HepG2 (cell line): ENCODE results near the gene CYP2J2. TPM values are rescaled to one million over a fixed set of nuclear protein-coding genes. Genes with fewer than 3 reads are reported as not detected.
A peak's percentile ranks its signal among the peaks of the same experiment; 100 is the strongest.

ENCODE experiments used
- ATAC-seq: fragments of 200-7000 bp; cut with Tn5 transposase; 3 replicates; pipeline ENCODE4 v1.9.1; 2020; ENCODE audit warnings: mild to moderate bottlenecking, moderate library complexity
- BruUV-seq: library from RNA; stranded (reverse); fragments of 400-500 nt; replicated peaks from 2 replicates; lab custom pipeline; 2021; lab: Mats Ljungman, UMichigan
- CTCF ChIA-PET: fragments of 300-600 bp; formaldehyde crosslinking; extraction: SDS; loops from one replicate; lab custom pipeline; 2021; ENCODE audit warnings: low total read pairs, inconsistent platforms, low intra/inter-chr PET ratio; lab: Yijun Ruan, JAX
- POLR2A ChIA-PET: fragments of 350-600 bp; sonication (Branson Sonifier 250); formaldehyde crosslinking; loops from one replicate; lab custom pipeline; 2020; ENCODE audit warnings: antibody characterized with exemption, inconsistent platforms; lab: Yijun Ruan, JAX
- DNase-seq: peaks from one replicate; pipeline ENCODE4 v3.0.0-alpha.2; 2015; ENCODE audit warnings: low spot score
- FAIRE-seq: peaks from 3 replicates; lab custom pipeline; 2011; peaks lifted over from hg19 to GRCh38; lab: Jason Lieb, UNC
- H2AFZ ChIP-seq: one replicate; pipeline ENCODE4 v1.6.1; 2011; ENCODE audit warnings: low read length, inconsistent platforms
- H3K27ac ChIP-seq: fragments of 300-600 bp; 3 replicates; pipeline ENCODE4 v1.8.0; 2011; ENCODE audit warnings: mixed run types, mild to moderate bottlenecking, mixed read lengths, low read length, inconsistent platforms; ENCODE audit not compliant: insufficient read depth; ENCODE audit errors: extremely low read length
- H3K27me3 ChIP-seq, 2 experiments: fragments of 200-600 bp in 1 of 2; 2 replicates in 1 of 2; 3 replicates in 1 of 2; pipeline versions ENCODE4 v1.6.0 to v1.8.0; 2011; ENCODE audit warnings: low read length in 2 of 2, mild to moderate bottlenecking in 2 of 2, moderate library complexity in 2 of 2, inconsistent platforms in 1 of 2; ENCODE audit not compliant: insufficient read depth in 2 of 2, control insufficient read depth in 1 of 2
- H3K36me3 ChIP-seq, 2 experiments: fragments of 200-600 bp in 1 of 2; replicated peaks in 1 of 2; 2 replicates in 1 of 2; 3 replicates in 1 of 2; pipeline versions ENCODE4 v1.5.1 to v1.8.0; 2011; ENCODE audit warnings: low read length in 2 of 2, inconsistent platforms in 1 of 2; ENCODE audit not compliant: insufficient read depth in 2 of 2, control insufficient read depth in 1 of 2
- H3K4me1 ChIP-seq: 2 replicates; pipeline ENCODE4 v1.5.1; 2012; ENCODE audit warnings: low read length, inconsistent platforms; ENCODE audit not compliant: insufficient read depth
- H3K4me2 ChIP-seq: 2 replicates; pipeline ENCODE4 v1.6.0; 2011; ENCODE audit warnings: low read depth, low read length, inconsistent platforms
- H3K4me3 ChIP-seq, 3 experiments: fragments of 200-600 bp in 1 of 3; sonication (generic), shearing (Covaris generic) in 1 of 3; replicated peaks in 1 of 3; 2 replicates each; pipeline ENCODE4 v1.5.1; 2011 to 2016; ENCODE audit warnings: low read length in 3 of 3, inconsistent platforms in 2 of 3, low read depth in 2 of 3, mild to moderate bottlenecking in 2 of 3, control low read depth in 1 of 3, mixed read lengths in 1 of 3; ENCODE audit not compliant: insufficient read depth in 1 of 3
- H3K79me2 ChIP-seq: one replicate; pipeline ENCODE4 v1.6.1; 2011; ENCODE audit warnings: low read length, inconsistent platforms; ENCODE audit not compliant: insufficient read depth
- H3K9ac ChIP-seq: 2 replicates; pipeline ENCODE4 v1.6.0; 2011; ENCODE audit warnings: mild to moderate bottlenecking, low read depth, low read length, inconsistent platforms; ENCODE audit not compliant: insufficient read depth
- H3K9me3 ChIP-seq: 2 replicates; pipeline ENCODE4 v1.5.1; 2012; ENCODE audit warnings: mild to moderate bottlenecking, low read length
- H4K20me1 ChIP-seq: 2 replicates; pipeline ENCODE4 v1.6.0; 2011; ENCODE audit warnings: inconsistent platforms, mild to moderate bottlenecking, low read length, moderate library complexity; ENCODE audit not compliant: insufficient read depth
- BCL6 ChIP-seq: IDR thresholded peaks from 2 replicates; pipeline ENCODE4 v1.6.1; 2016; ENCODE audit warnings: missing genetic modification reagents, missing compliant biosample characterization
- CREB1 ChIP-seq, 2 experiments: fragments of 450-650 bp in 1 of 2; IDR thresholded peaks; 2 replicates each; pipeline ENCODE4 v1.6.1; 2016 to 2017; ENCODE audit warnings: control low read depth in 1 of 2, mild to moderate bottlenecking in 1 of 2, missing compliant biosample characterization in 1 of 2, missing genetic modification characterization in 1 of 2
- FOXA1 ChIP-seq, 2 experiments: fragments of 450-650 bp in 1 of 2; sonication (generic) in 1 of 2; formaldehyde crosslinking in 1 of 2; IDR thresholded peaks; 2 replicates each; pipeline versions ENCODE4 v1.4.0 to v1.6.1; 2016 to 2020; ENCODE audit warnings: missing genetic modification reagents in 1 of 2
- HINFP ChIP-seq: sonication (generic); formaldehyde crosslinking; IDR thresholded peaks from 2 replicates; pipeline ENCODE4 v1.4.0; 2020; ENCODE audit warnings: low read depth, mild to moderate bottlenecking, missing genetic modification reagents
- HMGXB3 ChIP-seq: sonication (generic); formaldehyde crosslinking; IDR thresholded peaks from 2 replicates; pipeline ENCODE4 v1.4.0; 2020; ENCODE audit warnings: missing genetic modification reagents, borderline replicate concordance
- IKZF5 ChIP-seq: IDR thresholded peaks from 2 replicates; pipeline ENCODE4 v1.6.1; 2018; ENCODE audit warnings: missing genetic modification reagents, mild to moderate bottlenecking, missing compliant biosample characterization
- KMT2A ChIP-seq: sonication (generic); formaldehyde crosslinking; IDR thresholded peaks from 2 replicates; pipeline ENCODE4 v1.4.0; 2020; ENCODE audit warnings: missing genetic modification reagents
- MAFF ChIP-seq: IDR thresholded peaks from 2 replicates; pipeline ENCODE4 v1.6.1; 2011; ENCODE audit warnings: low read depth, low read length, improper control_type of control experiment
- MED1 ChIP-seq: sonication (generic); formaldehyde crosslinking; IDR thresholded peaks from 2 replicates; pipeline ENCODE4 v1.4.0; 2020; ENCODE audit warnings: missing genetic modification reagents
- MED8 ChIP-seq: sonication (generic); formaldehyde crosslinking; IDR thresholded peaks from 2 replicates; pipeline ENCODE4 v1.8.1; 2023; ENCODE audit warnings: mild to moderate bottlenecking, missing genetic modification reagents; ENCODE audit not compliant: insufficient replicate concordance
- NRL ChIP-seq: sonication (generic); formaldehyde crosslinking; IDR thresholded peaks from 2 replicates; pipeline ENCODE4 v1.5.0; 2020; ENCODE audit warnings: missing genetic modification reagents, mild to moderate bottlenecking, moderate library complexity, borderline replicate concordance
- SKI ChIP-seq: fragments of 450-650 bp; IDR thresholded peaks from one replicate; pipeline ENCODE4 v1.6.1; 2018; ENCODE audit warnings: mild to moderate bottlenecking; ENCODE audit not compliant: partially characterized antibody
- SYNCRIP ChIP-seq: fragments of 200-400 bp; formaldehyde crosslinking; IDR thresholded peaks from 2 replicates; pipeline ENCODE4 v1.6.1; 2018; ENCODE audit warnings: mild to moderate bottlenecking, low read depth, low read length; ENCODE audit not compliant: insufficient read depth
- TEAD3 ChIP-seq: optimal IDR thresholded peaks from 2 replicates; pipeline ENCODE3; 2016; ENCODE audit warnings: borderline replicate concordance
- TERF1 ChIP-seq: sonication (generic); formaldehyde crosslinking; IDR thresholded peaks from 2 replicates; pipeline ENCODE4 v1.8.0; 2022; ENCODE audit warnings: mild to moderate bottlenecking, missing genetic modification reagents, moderate library complexity
- ZFP36L1 ChIP-seq: sonication (generic); formaldehyde crosslinking; IDR thresholded peaks from 2 replicates; pipeline ENCODE4 v1.8.0; 2022; ENCODE audit warnings: mild to moderate bottlenecking, missing genetic modification reagents, moderate library complexity
- WGBS: methylation state at CpG from one replicate; pipeline ENCODE4 v1.1.6; 2017; ENCODE audit warnings: low lambda C conversion rate; 5-methylcytosine and 5-hydroxymethylcytosine counted together
- in situ Hi-C: cut with HindIII; loops from 2 replicates; pipeline ENCODE4 v1.10.0; 2017; ENCODE audit warnings: low pct_unique_long_range_greater_than_20kb; ENCODE audit not compliant: extremely low pct_ligation_motif_present
- intact Hi-C: fragments of 100-400 bp; cut with micrococcal nuclease; formaldehyde crosslinking; loops from one replicate; pipeline ENCODE4 v1.10.0; 2022; ENCODE audit not compliant: unreplicated experiment
- polyA plus RNA-seq, 8 experiments: library from polyadenylated mRNA; depleted of rRNA in 3 of 8; stranded (reverse) in 7 of 8; unstranded in 1 of 8; fragments of >200 nt; fragmentation: Illumina TruSeq in 4 of 8; extraction: Trizol in 4 of 8; gene quantifications; 2 replicates each; pipeline versions ENCODE4 v1.2.1 to v1.2.3, GENCODE V29; 2011 to 2016; ENCODE audit warnings: low read depth in 4 of 8, missing spikeins in 1 of 8, mixed read lengths in 1 of 8; ENCODE audit not compliant: insufficient read depth in 1 of 8
- total RNA-seq, 5 experiments: library from RNA; depleted of rRNA; stranded (reverse); fragments of >200 nt; fragmentation: Illumina TruSeq; extraction: Trizol; gene quantifications; 2 replicates each; pipeline ENCODE4 v1.2.3, GENCODE V29; 2016; ENCODE audit warnings: low read depth in 1 of 5

The CYP2J2 gene
- total and polyA plus RNA-seq, 2 of the 13 experiments (the other 11 are each of a cell fraction or from before 2014, with no cell fraction given): 2.1 to 5.9 TPM

- no peaks in the 10 kb centered on the region for H3K36me3 ChIP-seq
- peak overlapping the region; percentile 51; the same call in 1 of the 2 replicates for H3K9ac ChIP-seq
- peak overlapping the region in 1 of 3 experiments; percentile 34; a peak in 1 of 6 replicates for H3K4me3 ChIP-seq
- H3K4me2 ChIP-seq: peak overlapping the region; percentile 78
- intact Hi-C loops: no loop called here
- H3K27me3 ChIP-seq: no peaks in the 10 kb centered on the region; a peak in 1 of 5 replicates
- no peak for FAIRE-seq
- H3K27ac ChIP-seq: peak overlapping the region; percentile 86
- H4K20me1 ChIP-seq: no peaks in the 10 kb centered on the region
- no TSS peak for BruUV-seq
- POLR2A ChIA-PET: no interaction called here
- WGBS: 5% methylated on average over 5 of the region's 5 CpGs
- H3K4me1 ChIP-seq: peaks cover 50% of the 10 kb centered on the region
- CTCF ChIA-PET: no interaction called here
- ATAC-seq: peak; percentile 95
- H2AFZ ChIP-seq: no peak overlapping the region
- H3K79me2 ChIP-seq: no peaks in the 10 kb centered on the region
- in situ Hi-C loops: no loop called here
- peaks cover 8% of the 10 kb centered on the region; the same call in 1 of the 2 replicates for H3K9me3 ChIP-seq
- peak; percentile 79 for DNase-seq
- TF ChIP-seq HINFP (CRISPR knock-in tag) (no peak), HMGXB3 (no peak), MED8 (CRISPR knock-in tag) (no peak), FOXA1 (IDR thresholded peaks at IDR 0.05) (peak; percentile 90), FOXA1 (CRISPR knock-in tag; IDR thresholded peaks at IDR 0.05) (peak; percentile 77), TERF1 (no peak), NRL (no peak), ZFP36L1 (CRISPR knock-in tag) (peak; percentile 24; the same call in 1 of the 2 replicates), MED1 (CRISPR knock-in tag) (peak; percentile 84), IKZF5 (CRISPR knock-in tag) (peak; percentile 33; the same call in 1 of the 2 replicates), SYNCRIP (no peak), SKI (peak; percentile 75), TEAD3 (peak; percentile 8), CREB1 (IDR thresholded peaks at IDR 0.05) (no peak), CREB1 (CRISPR knock-in tag; IDR thresholded peaks at IDR 0.05) (peak; percentile 84), KMT2A (no peak), BCL6 (CRISPR knock-in tag) (peak; percentile 88), MAFF (no peak)
Measured at GRCh38 chr1:59936358-59936821, 9.8 kb upstream of the CYP2J2 start.
